KMS-11 (cell line): ENCODE measurements around the gene CLBA1.
"Not testable (repeated sequence)": the region's sequence is repeated elsewhere in the genome, so short reads cannot be mapped to it uniquely, and the experiment has no call there.

Source experiments
- H2AFZ ChIP-seq: fragments of 200-600 bp; sonication (generic); 2 replicates; pipeline ENCODE4 v1.6.1; 2016; ENCODE audit warnings: antibody characterized with exemption, mixed run types, low read depth
- H3K27ac ChIP-seq: fragments of 200-600 bp; sonication (generic); 2 replicates; pipeline ENCODE4 v1.6.1; 2016; ENCODE audit warnings: mild to moderate bottlenecking, mixed run types
- H3K27me3 ChIP-seq: fragments of 200-600 bp; sonication (generic); 2 replicates; pipeline ENCODE4 v1.6.1; 2017; ENCODE audit warnings: mild to moderate bottlenecking, low read depth, mixed run types, moderate library complexity; ENCODE audit not compliant: insufficient read depth
- H3K36me3 ChIP-seq: fragments of 200-600 bp; sonication (generic); 2 replicates; pipeline ENCODE4 v1.6.1; 2017; ENCODE audit warnings: mild to moderate bottlenecking, mixed run types; ENCODE audit not compliant: insufficient read depth
- H3K4me1 ChIP-seq: fragments of 200-600 bp; sonication (generic); 2 replicates; pipeline ENCODE4 v1.6.1; 2016; ENCODE audit warnings: mild to moderate bottlenecking, low read depth, mixed run types; ENCODE audit not compliant: poor library complexity, severe bottlenecking
- H3K4me2 ChIP-seq: fragments of 200-600 bp; sonication (generic); 2 replicates; pipeline ENCODE4 v1.7.0; 2016; ENCODE audit warnings: mild to moderate bottlenecking, mixed run types
- H3K4me3 ChIP-seq: fragments of 200-600 bp; sonication (generic); IDR thresholded peaks from 2 replicates; pipeline ENCODE4 v1.6.1; 2017; ENCODE audit warnings: low read depth, low read length, mixed read lengths; ENCODE audit not compliant: insufficient read depth
- H3K79me2 ChIP-seq: fragments of 200-600 bp; sonication (generic); 2 replicates; pipeline ENCODE4 v1.6.1; 2016; ENCODE audit warnings: low read depth, mixed run types; ENCODE audit not compliant: insufficient read depth
- H3K9ac ChIP-seq: fragments of 200-600 bp; sonication (generic); 2 replicates; pipeline ENCODE4 v1.6.1; 2016; ENCODE audit warnings: mild to moderate bottlenecking, mixed run types
- H4K20me1 ChIP-seq: fragments of 200-600 bp; sonication (generic); 2 replicates; pipeline ENCODE4 v1.6.1; 2016; ENCODE audit warnings: mild to moderate bottlenecking, mixed run types; ENCODE audit not compliant: insufficient read depth
- TF ChIP-seq, protein P1 (sequence below): fragments of 200-600 bp; sonication (generic); conservative IDR thresholded peaks from 2 replicates; pipeline ENCODE4 v1.6.1; 2017; ENCODE audit warnings: low read depth, mild to moderate bottlenecking, antibody characterized with exemption, low read length, moderate library complexity, mixed read lengths

The CLBA1 gene

DNA sequence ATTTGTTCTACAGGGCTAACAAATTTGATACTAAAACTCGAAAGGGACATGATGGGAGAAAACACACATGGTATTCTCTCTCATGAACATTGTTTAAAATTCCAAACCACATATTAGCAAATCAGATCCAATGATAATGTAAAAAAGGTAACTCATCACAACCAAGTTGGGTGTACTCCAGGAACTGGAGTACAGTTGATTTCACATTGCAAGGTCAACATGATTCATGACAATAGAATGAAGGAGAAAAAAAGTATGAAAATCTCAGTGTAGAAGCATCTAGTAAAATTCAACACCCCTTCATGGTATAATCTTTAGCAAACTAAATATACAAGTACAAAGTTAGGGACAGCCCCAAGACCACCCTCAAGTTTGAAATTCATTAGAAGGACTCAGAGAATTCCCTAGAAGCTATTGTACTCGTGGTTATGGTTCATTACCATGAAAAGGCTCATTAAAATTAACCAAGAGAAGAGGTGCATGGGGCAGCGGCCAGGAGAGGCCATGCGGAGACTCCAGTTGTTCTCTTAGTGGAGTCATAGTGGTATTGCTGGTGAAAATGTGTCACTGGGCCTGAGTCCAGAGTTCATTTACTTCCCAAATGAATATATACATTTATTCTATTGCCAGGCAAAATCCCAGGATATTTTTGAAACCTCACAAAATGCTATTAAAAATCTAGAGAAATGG lies 38.3 kb downstream of the CLBA1 start:
- H3K79me2 ChIP-seq, result peaks cover 21% of the 10 kb centered on the region
- no peak overlapping the region for H3K9ac ChIP-seq
- H3K27me3 ChIP-seq, result no peaks in the 10 kb centered on the region
- 0 out of 2 replicates have a peak, but pooled peaks cover 7% of the 10 kb centered on the region for H4K20me1 ChIP-seq
- H3K36me3 ChIP-seq, result no peaks in the 10 kb centered on the region
- H3K4me1 ChIP-seq, result peaks cover 18% of the 10 kb centered on the region
- no peak overlapping the region for H3K27ac ChIP-seq
- TF ChIP-seq, protein P1, sequence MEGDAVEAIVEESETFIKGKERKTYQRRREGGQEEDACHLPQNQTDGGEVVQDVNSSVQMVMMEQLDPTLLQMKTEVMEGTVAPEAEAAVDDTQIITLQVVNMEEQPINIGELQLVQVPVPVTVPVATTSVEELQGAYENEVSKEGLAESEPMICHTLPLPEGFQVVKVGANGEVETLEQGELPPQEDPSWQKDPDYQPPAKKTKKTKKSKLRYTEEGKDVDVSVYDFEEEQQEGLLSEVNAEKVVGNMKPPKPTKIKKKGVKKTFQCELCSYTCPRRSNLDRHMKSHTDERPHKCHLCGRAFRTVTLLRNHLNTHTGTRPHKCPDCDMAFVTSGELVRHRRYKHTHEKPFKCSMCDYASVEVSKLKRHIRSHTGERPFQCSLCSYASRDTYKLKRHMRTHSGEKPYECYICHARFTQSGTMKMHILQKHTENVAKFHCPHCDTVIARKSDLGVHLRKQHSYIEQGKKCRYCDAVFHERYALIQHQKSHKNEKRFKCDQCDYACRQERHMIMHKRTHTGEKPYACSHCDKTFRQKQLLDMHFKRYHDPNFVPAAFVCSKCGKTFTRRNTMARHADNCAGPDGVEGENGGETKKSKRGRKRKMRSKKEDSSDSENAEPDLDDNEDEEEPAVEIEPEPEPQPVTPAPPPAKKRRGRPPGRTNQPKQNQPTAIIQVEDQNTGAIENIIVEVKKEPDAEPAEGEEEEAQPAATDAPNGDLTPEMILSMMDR, result no peak
- H3K4me3 ChIP-seq, result no peak overlapping the region
- H3K4me2 ChIP-seq, result no peak overlapping the region
- H2AFZ ChIP-seq, result no peak overlapping the region

DNA sequence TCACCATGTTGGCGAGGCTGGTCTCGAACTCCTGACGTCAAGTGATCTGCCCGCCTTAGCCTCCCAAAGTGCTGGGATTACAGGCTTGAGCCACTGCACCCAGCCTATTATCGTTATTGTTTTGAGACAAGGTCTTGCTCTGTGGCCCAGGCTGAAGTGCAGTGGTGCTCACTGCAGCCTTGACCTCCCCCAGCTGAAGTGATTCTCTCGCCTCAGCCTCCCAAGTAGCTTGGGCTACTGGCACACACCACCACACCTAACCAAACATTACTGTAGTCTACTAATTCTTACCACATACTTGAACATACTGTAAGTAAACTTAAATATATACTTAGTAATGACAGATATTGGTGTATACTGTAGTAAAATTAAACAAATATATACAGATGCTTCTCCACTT lies 39.8 kb downstream of the CLBA1 start:
- no peak overlapping the region for H3K27ac ChIP-seq

DNA sequence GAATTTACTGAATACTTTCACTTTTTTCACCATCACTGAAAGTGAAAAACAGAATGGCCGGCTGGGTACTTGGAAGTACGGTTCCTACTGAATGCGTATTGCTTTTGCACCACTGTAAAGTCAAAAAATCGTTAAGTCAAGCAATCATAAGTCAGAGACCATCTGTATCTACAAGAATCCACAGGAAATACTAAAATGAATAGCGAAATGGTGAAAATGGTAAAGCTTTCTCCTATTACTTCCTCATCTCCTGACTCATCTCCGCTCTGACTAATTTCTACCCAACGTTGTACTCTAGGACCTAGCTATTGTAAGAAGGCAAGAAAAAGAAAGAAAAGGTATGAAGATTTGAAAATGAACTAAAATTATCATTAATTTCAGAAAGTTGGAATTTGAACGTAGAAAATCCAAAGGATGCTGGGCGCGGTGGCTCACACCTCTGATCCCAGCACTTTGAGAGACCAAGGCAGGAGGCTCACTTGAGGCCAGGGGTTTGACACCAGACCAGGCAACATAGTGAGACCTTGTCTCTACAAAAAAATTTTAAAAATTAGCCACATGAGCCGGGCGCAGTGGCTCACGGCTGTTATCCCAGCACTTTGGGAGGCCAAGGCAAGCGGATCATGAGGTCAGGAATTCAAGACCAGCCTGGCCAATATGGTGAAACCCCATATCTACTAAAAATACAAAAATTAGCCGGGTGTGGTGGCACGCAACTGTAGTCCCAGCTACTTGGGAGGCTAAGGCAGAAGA lies 40.6 kb downstream of the CLBA1 start:
- Histone ChIP-seq H3K9ac (no peak overlapping the region), H3K79me2 (peaks cover 5% of the 10 kb centered on the region; the same call in 1 of the 2 replicates), H3K4me1 (peaks cover 16% of the 10 kb centered on the region), H3K27me3 (no peaks in the 10 kb centered on the region), H3K27ac (no peak overlapping the region), H2AFZ (no peak overlapping the region), H3K36me3 (no peaks in the 10 kb centered on the region), H3K4me2 (no peak overlapping the region), H3K4me3 (no peak overlapping the region), H4K20me1 (no peaks in the 10 kb centered on the region)
- TF ChIP-seq, protein P1, result no peak

More for the DNA sequence above, 39.8 kb downstream of the CLBA1 start:
- TF ChIP-seq, protein P1, result no peak
- Histone ChIP-seq H3K4me2 (no peak overlapping the region), H3K4me1 (peaks cover 16% of the 10 kb centered on the region), H3K4me3 (no peak overlapping the region), H3K79me2 (peaks cover 6% of the 10 kb centered on the region; the same call in 1 of the 2 replicates), H3K36me3 (no peaks in the 10 kb centered on the region), H4K20me1 (no peaks in the 10 kb centered on the region), H2AFZ (no peak overlapping the region), H3K9ac (no peak overlapping the region), H3K27me3 (no peaks in the 10 kb centered on the region)

DNA sequence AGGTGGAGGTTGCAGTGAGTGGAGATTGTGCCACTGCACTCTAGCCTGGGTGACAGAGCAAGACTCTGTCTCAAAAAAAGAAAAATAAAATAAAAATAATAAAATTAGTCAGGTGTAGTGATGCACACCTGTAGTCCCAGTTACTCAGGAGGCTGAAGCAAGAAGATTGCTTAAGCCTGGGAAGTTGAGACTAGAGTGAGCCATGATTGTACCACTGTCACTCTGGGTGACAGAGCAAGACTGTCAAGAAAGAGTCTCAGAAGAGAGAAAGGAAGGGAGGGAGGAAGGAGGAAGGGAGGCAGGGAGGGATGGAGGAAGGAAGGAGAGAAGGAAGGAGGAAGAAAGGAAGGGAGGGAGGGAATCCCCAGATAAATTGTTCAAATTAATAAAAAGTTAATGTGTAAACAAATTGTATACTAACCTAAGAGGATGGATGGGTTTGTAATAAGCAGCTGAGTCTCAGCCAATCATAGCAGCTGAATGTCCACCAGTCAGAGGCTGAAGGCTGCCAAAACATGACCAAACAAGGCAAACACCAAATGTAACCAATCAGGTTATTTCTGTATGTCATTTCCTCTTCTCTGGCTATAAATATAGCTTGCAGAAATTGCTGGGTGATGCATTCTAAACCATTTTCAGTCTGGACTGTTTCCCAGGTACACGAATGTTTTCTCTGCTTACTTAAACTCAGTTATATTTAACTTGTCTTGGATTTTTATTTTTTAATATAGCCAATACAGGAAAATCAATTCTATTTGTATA lies 41.4 kb downstream of the CLBA1 start:
- Histone ChIP-seq H3K27ac (no peak overlapping the region), H3K4me3 (no peak overlapping the region), H3K27me3 (no peaks in the 10 kb centered on the region), H3K4me2 (no peak overlapping the region), H3K36me3 (no peaks in the 10 kb centered on the region), H3K9ac (no peak overlapping the region), H3K4me1 (peaks cover 16% of the 10 kb centered on the region), H2AFZ (no peak overlapping the region), H4K20me1 (no peaks in the 10 kb centered on the region), H3K79me2 (no peaks in the 10 kb centered on the region)
- TF ChIP-seq, protein P1, result no peak

DNA sequence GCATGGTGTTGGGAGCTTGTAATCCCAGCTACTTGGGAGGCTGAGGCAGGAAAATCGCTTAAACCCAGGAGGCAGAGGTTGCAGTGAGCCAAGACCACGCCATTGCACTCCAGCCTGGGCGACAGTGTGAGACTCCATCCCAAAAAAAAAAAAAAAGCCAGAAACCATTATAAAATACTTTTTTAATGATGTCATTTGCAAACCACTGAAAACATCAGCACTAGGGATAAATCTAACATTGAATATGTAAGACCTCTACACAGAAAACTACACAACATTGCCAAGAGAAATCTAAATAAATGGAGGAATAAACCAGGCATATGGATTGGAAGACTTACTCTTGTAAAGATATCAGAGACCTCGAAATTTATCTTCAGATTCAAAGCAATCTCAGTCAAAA lies 42.1 kb downstream of the CLBA1 start:
- H2AFZ ChIP-seq, H4K20me1 ChIP-seq, H3K36me3 ChIP-seq, H3K4me2 ChIP-seq, H3K27me3 ChIP-seq, H3K4me1 ChIP-seq, H3K79me2 ChIP-seq, H3K9ac ChIP-seq, H3K27ac ChIP-seq, H3K4me3 ChIP-seq: not testable (repeated sequence)
